IMR-90 (cell line): ENCODE measurements around the gene AKR1C8. TPM values are rescaled to one million over a fixed set of nuclear protein-coding genes. Genes with fewer than 3 reads are reported as not detected.
A peak's percentile ranks its signal among the peaks of the same experiment; 100 is the strongest.

Experiments used
- ATAC-seq: fragments of 200-7000 bp; cut with Tn5 transposase; 2 replicates; pipeline ENCODE4 v1.9.1; 2020; ENCODE audit warnings: low read depth, mild to moderate bottlenecking, moderate library complexity
- BruUV-seq: library from RNA; stranded (reverse); fragments of 400-500 nt; replicated peaks from 2 replicates; lab custom pipeline; 2021; lab: Mats Ljungman, UMichigan
- CTCF ChIA-PET: fragments of 300-600 bp; formaldehyde crosslinking; extraction: SDS; loops from one replicate; lab custom pipeline; 2021; ENCODE audit warnings: antibody characterized with exemption; lab: Yijun Ruan, JAX
- POLR2A ChIA-PET: fragments of 300-600 bp; sonication (Branson Sonifier 250); formaldehyde crosslinking; loops from one replicate; lab custom pipeline; 2022; ENCODE audit warnings: antibody characterized with exemption; ENCODE audit not compliant: unreplicated experiment; lab: Charles Lee
- DNase-seq: peaks from one replicate; pipeline ENCODE4 v3.0.0; 2013
- H2AFZ ChIP-seq: replicated peaks from 2 replicates; pipeline ENCODE3; 2013; ENCODE audit warnings: low read length, mild to moderate bottlenecking; ENCODE audit not compliant: poor library complexity
- H2AK5ac ChIP-seq: 2 replicates; pipeline ENCODE4 v1.6.1; 2013; ENCODE audit warnings: low read depth, low read length, inconsistent platforms
- H2AK9ac ChIP-seq: replicated peaks from 2 replicates; pipeline ENCODE3; 2013; ENCODE audit warnings: mild to moderate bottlenecking, low read depth, low read length, moderate library complexity; ENCODE audit not compliant: poor library complexity
- H2BK120ac ChIP-seq: 2 replicates; pipeline ENCODE4 v1.6.1; 2013; ENCODE audit warnings: low read depth, low read length, inconsistent platforms
- H2BK15ac ChIP-seq: 3 replicates; pipeline ENCODE4 v1.6.1; 2013; ENCODE audit warnings: low read depth, low read length, inconsistent platforms
- H2BK20ac ChIP-seq: 2 replicates; pipeline ENCODE4 v1.6.1; 2013; ENCODE audit warnings: low read depth, mild to moderate bottlenecking, inconsistent platforms, low read length, moderate library complexity
- H2BK5ac ChIP-seq: 2 replicates; pipeline ENCODE4 v1.6.1; 2013; ENCODE audit warnings: mild to moderate bottlenecking, low read depth, low read length, inconsistent platforms; ENCODE audit not compliant: poor library complexity, severe bottlenecking
- H3K14ac ChIP-seq: replicated peaks from 2 replicates; pipeline ENCODE4 v1.6.1; 2013; ENCODE audit warnings: low read depth, low read length, inconsistent platforms
- H3K18ac ChIP-seq: 2 replicates; pipeline ENCODE4 v1.6.1; 2013; ENCODE audit warnings: low read depth, low read length, control low read depth
- H3K23ac ChIP-seq: 2 replicates; pipeline ENCODE4 v1.6.1; 2013; ENCODE audit warnings: low read depth, low read length, inconsistent platforms
- H3K27ac ChIP-seq: 2 replicates; pipeline ENCODE4 v1.5.1; 2013; ENCODE audit warnings: mild to moderate bottlenecking, control low read depth, low read length; ENCODE audit not compliant: insufficient read depth
- H3K27me3 ChIP-seq: 2 replicates; pipeline ENCODE4 v1.6.1; 2013; ENCODE audit warnings: low read length; ENCODE audit not compliant: control insufficient read depth, insufficient read depth
- H3K36me3 ChIP-seq: 2 replicates; pipeline ENCODE4 v1.6.1; 2013; ENCODE audit warnings: low read length, mixed read lengths; ENCODE audit not compliant: control insufficient read depth, insufficient read depth
- H3K4ac ChIP-seq: 2 replicates; pipeline ENCODE4 v1.6.1; 2013; ENCODE audit warnings: low read depth, low read length, inconsistent platforms
- H3K4me1 ChIP-seq: 2 replicates; pipeline ENCODE4 v1.6.1; 2013; ENCODE audit warnings: low read length, mixed read lengths; ENCODE audit not compliant: control insufficient read depth, insufficient read depth
- H3K4me2 ChIP-seq: 2 replicates; pipeline ENCODE4 v1.6.1; 2013; ENCODE audit warnings: low read depth, mild to moderate bottlenecking, control low read depth, low read length, moderate library complexity
- H3K4me3 ChIP-seq: 2 replicates; pipeline ENCODE4 v1.5.1; 2013; ENCODE audit warnings: low read depth, mild to moderate bottlenecking, control low read depth, low read length, moderate library complexity; ENCODE audit not compliant: insufficient read depth
- H3K56ac ChIP-seq: 2 replicates; pipeline ENCODE4 v1.6.1; 2013; ENCODE audit warnings: low read length, inconsistent platforms; ENCODE audit not compliant: insufficient read depth; ENCODE audit errors: extremely low read depth
- H3K79me1 ChIP-seq, 2 experiments: 2 replicates each; pipeline ENCODE4 v1.6.1; 2013; ENCODE audit warnings: low read length in 2 of 2, inconsistent platforms in 1 of 2, low read depth in 1 of 2
- H3K9ac ChIP-seq: 2 replicates; pipeline ENCODE4 v1.6.1; 2013; ENCODE audit warnings: low read depth, low read length, control low read depth
- H3K9me1 ChIP-seq: 2 replicates; pipeline ENCODE4 v1.6.1; 2013; ENCODE audit warnings: low read length, inconsistent platforms; ENCODE audit not compliant: insufficient read depth
- H3K9me3 ChIP-seq: 2 replicates; pipeline ENCODE4 v1.6.1; 2013; ENCODE audit warnings: low read length; ENCODE audit not compliant: control insufficient read depth, insufficient read depth
- H4K20me1 ChIP-seq: 2 replicates; pipeline ENCODE4 v1.6.1; 2013; ENCODE audit warnings: low read length, inconsistent platforms; ENCODE audit not compliant: insufficient read depth
- H4K5ac ChIP-seq: 2 replicates; pipeline ENCODE4 v1.6.1; 2013; ENCODE audit warnings: mild to moderate bottlenecking, low read depth, low read length, control low read depth
- H4K8ac ChIP-seq, 2 experiments: 2 replicates each; pipeline ENCODE4 v1.6.1; 2013; ENCODE audit warnings: low read depth in 2 of 2, low read length in 2 of 2, control low read depth in 1 of 2, inconsistent platforms in 1 of 2
- H4K91ac ChIP-seq: 2 replicates; pipeline ENCODE4 v1.6.1; 2013; ENCODE audit warnings: low read depth, low read length, inconsistent platforms; ENCODE audit not compliant: insufficient read depth
- FOS ChIP-seq: fragments of 150-350 bp; IDR thresholded peaks from 2 replicates; pipeline ENCODE4 v1.6.1; 2016; ENCODE audit warnings: low read depth, low read length
- NFE2L2 ChIP-seq: fragments of 150-350 bp; IDR thresholded peaks from 2 replicates; pipeline ENCODE4 v1.6.1; 2016; ENCODE audit warnings: low read depth, mild to moderate bottlenecking, low read length
- RFX5 ChIP-seq: IDR thresholded peaks from 2 replicates; pipeline ENCODE4 v1.8.0; 2012; ENCODE audit warnings: low read depth, mild to moderate bottlenecking, low read length, moderate library complexity
- WGBS, 2 experiments: methylation state at CpG; one replicate each; pipeline versions ENCODE4 v1.1.5 to v1.1.7; 2013; ENCODE audit warnings: missing lambda C conversion rate in 2 of 2; ENCODE audit not compliant: insufficient read length in 1 of 2; ENCODE audit errors: extremely low coverage in 2 of 2; 5-methylcytosine and 5-hydroxymethylcytosine counted together
- dilution Hi-C: fragments of 300-500 bp; cut with HindIII; formaldehyde crosslinking; loops from one replicate; pipeline ENCODE4 v1.14.3; 2018; ENCODE audit warnings: low sequenced_read_pairs; ENCODE audit not compliant: unreplicated experiment
- in situ Hi-C: fragments of 300-500 bp; cut with MboI; formaldehyde crosslinking; loops from 3 replicates; pipeline ENCODE4 v1.14.3; 2019; ENCODE audit warnings: low sequenced_read_pairs, inconsistent platforms, mixed read lengths
- intact Hi-C: fragments of 100-400 bp; cut with micrococcal nuclease; formaldehyde crosslinking; loops from 2 replicates; pipeline ENCODE4 v1.10.0; 2022
- polyA plus RNA-seq, 3 experiments: library from polyadenylated mRNA; depleted of rRNA; stranded (reverse); fragments of >200 nt; gene quantifications; 2 replicates each; pipeline ENCODE4 v1.2.3, GENCODE V29; 2012; ENCODE audit warnings: low replicate concordance in 1 of 3
- total RNA-seq: library from RNA; depleted of rRNA; stranded (reverse); fragments of >200 nt; gene quantifications from 2 replicates; pipeline ENCODE4 v1.2.3, GENCODE V29; 2012
- TF ChIP-seq, protein P1 (sequence below): fragments of 150-350 bp; IDR thresholded peaks from 2 replicates; pipeline ENCODE4 v1.6.1; 2017; ENCODE audit warnings: mild to moderate bottlenecking, antibody characterized with exemption, low read length, low read depth

AKR1C8 gene
- total and polyA plus RNA-seq, 2 of the 4 experiments (the other 2 are of a cell fraction): not detected

DNA sequence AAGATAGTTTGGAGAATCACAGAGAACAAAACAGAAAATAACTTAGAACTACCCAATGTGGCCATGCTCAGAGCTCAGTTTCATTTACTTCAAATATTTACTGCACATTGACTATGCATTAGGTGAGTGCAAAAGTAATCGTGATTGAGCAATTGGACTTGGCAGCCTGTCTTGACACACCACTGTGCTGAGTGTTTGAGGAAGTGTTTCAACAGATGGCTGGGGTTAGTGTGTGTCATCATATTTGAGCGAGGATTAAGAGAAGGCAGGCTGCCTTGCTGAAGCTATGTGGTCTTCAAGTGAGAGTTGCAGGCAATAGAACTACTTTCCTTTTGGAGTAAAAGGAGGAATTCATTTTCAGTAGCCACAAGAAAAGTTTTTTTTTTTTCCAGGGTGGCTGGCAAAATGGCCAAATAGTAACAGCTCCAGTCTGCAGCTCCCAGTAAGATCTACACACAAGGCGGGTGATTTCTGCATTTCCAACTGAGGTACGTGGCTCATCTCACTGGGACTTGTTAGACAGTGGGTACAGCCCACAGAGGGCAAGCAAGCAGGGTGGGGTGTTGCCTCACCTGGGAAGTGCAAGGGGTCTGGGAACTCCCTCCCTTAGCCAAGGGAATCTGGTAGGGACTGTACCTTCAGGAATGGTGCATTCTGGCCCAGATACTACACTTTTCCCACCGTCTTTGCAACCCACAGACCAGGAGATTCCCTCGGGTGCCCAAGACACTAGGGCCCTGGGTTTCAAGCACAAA lies 49.3 kb upstream of the AKR1C8 start:
- Histone ChIP-seq H3K14ac (no peak overlapping the region), H4K5ac (no peak overlapping the region), H3K4me1 (no peaks in the 10 kb centered on the region), H3K4ac (no peak overlapping the region), H3K9me1 (no peaks in the 10 kb centered on the region), H2BK15ac (no peak overlapping the region), H3K9ac (no peak overlapping the region), H2BK20ac (no peak overlapping the region), H3K79me1 (no peaks in the 10 kb centered on the region), H3K9me3 (no peaks in the 10 kb centered on the region), H2AK5ac (no peak overlapping the region), H2AFZ (no peak overlapping the region), H3K18ac (no peak overlapping the region), H4K91ac (no peak overlapping the region), H3K4me3 (no peak overlapping the region), H3K4me2 (no peak overlapping the region), H2BK120ac (no peak overlapping the region), H3K27ac (no peak overlapping the region), H3K23ac (no peak overlapping the region), H4K8ac (no peak overlapping the region), H3K36me3 (no peaks in the 10 kb centered on the region), H3K27me3 (no peaks in the 10 kb centered on the region), H2BK5ac (no peak overlapping the region), H4K20me1 (no peaks in the 10 kb centered on the region), H2AK9ac (no peak overlapping the region), H3K56ac (no peak overlapping the region)
- no TSS peak for BruUV-seq
- in situ Hi-C loops (no loop called here), dilution Hi-C loops (no loop called here), intact Hi-C loops (no loop called here)
- ATAC-seq (peak; percentile 78), DNase-seq (peak; percentile 50)
- ChIA-PET POLR2A (no interaction called here), CTCF (no interaction called here)
- TF ChIP-seq NFE2L2 (no peak), FOS (no peak), RFX5 (no peak)
- TF ChIP-seq, protein P1, sequence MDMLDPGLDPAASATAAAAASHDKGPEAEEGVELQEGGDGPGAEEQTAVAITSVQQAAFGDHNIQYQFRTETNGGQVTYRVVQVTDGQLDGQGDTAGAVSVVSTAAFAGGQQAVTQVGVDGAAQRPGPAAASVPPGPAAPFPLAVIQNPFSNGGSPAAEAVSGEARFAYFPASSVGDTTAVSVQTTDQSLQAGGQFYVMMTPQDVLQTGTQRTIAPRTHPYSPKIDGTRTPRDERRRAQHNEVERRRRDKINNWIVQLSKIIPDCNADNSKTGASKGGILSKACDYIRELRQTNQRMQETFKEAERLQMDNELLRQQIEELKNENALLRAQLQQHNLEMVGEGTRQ: no peak
- WGBS, 2 experiments: 50% methylated on average over 1 of the region's 6 CpGs; no CpG with 5 or more reads in 1 of the 2 experiments
